ENCODE results near the gene SAMD8. TPM values are rescaled to one million over a fixed set of nuclear protein-coding genes. Genes with fewer than 3 reads are reported as not detected.
A peak's percentile ranks its signal among the peaks of the same experiment; 100 is the strongest.

SAMD8 gene
- total and polyA plus RNA-seq, 8 donors = 12.9 to 22.4 (median 14.2) TPM

- ATAC-seq = no peak
- Histone ChIP-seq H3K27ac (peak overlapping the region; percentile 73 to 81), H3K9me3 (no peaks in the 10 kb centered on the region), H3K36me3 (peaks cover 2 to 95% of the 10 kb centered on the region in 2 donors), H3K4me3 (no peak overlapping the region), H3K4me1 (peaks cover 38 to 70% of the 10 kb centered on the region in 2 donors), H3K27me3 (no peaks in the 10 kb centered on the region)
- no peak for TF ChIP-seq CTCF (IDR thresholded peaks at IDR 0.05)
- DNase-seq = no peak
- intact Hi-C loops (cut with DNase I) = loop anchor here in 1 of 2 donors (5.0 kb wide), 1 partner anchor 39 kb away; no protein-coding TSS in a partner anchor
Observed at GRCh38 chr10:75226095-75226494, 114.6 kb downstream of the SAMD8 start.

DNA sequence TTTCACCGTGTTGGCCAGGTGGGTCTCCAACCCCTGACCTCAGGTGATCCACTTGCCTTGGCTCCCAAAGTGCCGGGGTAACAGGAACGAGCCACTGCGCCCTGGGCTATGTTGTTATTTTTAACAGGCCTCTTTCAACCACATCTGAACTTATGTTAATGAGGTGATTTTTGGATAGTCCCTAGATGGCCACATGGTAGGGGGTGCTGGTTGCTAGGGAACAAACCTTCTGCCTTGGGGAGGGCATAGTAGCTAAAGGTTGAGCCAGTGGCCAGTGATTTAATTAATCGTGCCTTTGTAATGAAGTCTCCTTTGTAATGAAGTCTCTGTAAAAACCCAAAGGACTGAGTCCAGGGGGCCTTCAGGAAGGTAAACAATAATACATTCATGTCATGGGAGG lies 115.2 kb downstream of the SAMD8 start:
- peak overlapping the region; percentile 73 to 81 for H3K27ac ChIP-seq
- intact Hi-C loops (cut with DNase I) = loop anchor here in 1 of 2 donors (5.0 kb wide), 1 partner anchor 39 kb away; no protein-coding TSS in a partner anchor
- no peak for TF ChIP-seq CTCF (IDR thresholded peaks at IDR 0.05)
- H3K4me3 ChIP-seq = no peak overlapping the region
- H3K27me3 ChIP-seq = no peaks in the 10 kb centered on the region
- H3K36me3 ChIP-seq = peaks cover 2 to 95% of the 10 kb centered on the region in 2 donors
- ATAC-seq (no peak), DNase-seq (no peak)
- H3K4me1 ChIP-seq = peaks cover 38 to 70% of the 10 kb centered on the region in 2 donors
- H3K9me3 ChIP-seq = no peaks in the 10 kb centered on the region

- Histone ChIP-seq H3K4me1 (peaks cover 37 to 67% of the 10 kb centered on the region in 2 donors), H3K36me3 (peaks cover 0 to 94% of the 10 kb centered on the region in 2 donors), H3K9me3 (no peaks in the 10 kb centered on the region), H3K4me3 (no peak overlapping the region), H3K27ac (peak overlapping the region in 1 of 2 donors; percentile 23), H3K27me3 (no peaks in the 10 kb centered on the region)
- ATAC-seq = no peak
- no peak for DNase-seq
- intact Hi-C loops (cut with DNase I) = loop anchor here in 1 of 2 donors (5.0 kb wide), 1 partner anchor 41 kb away; no protein-coding TSS in a partner anchor
- TF ChIP-seq CTCF (IDR thresholded peaks at IDR 0.05) = no peak
Observed at GRCh38 chr10:75228278-75228677, 116.8 kb downstream of the SAMD8 start.

- H3K36me3 ChIP-seq = peaks cover 0 to 88% of the 10 kb centered on the region in 2 donors
- no peaks in the 10 kb centered on the region for H3K9me3 ChIP-seq
- no peak overlapping the region for H3K4me3 ChIP-seq
- H3K27ac ChIP-seq = peak overlapping the region in 1 of 2 donors; percentile 23
- no peak for TF ChIP-seq CTCF (IDR thresholded peaks at IDR 0.05)
- intact Hi-C loops (cut with DNase I) = loop anchor here in 1 of 2 donors (5.0 kb wide), 1 partner anchor 42 kb away; no protein-coding TSS in a partner anchor
- ATAC-seq (no peak), DNase-seq (no peak)
- H3K27me3 ChIP-seq = no peaks in the 10 kb centered on the region
- peaks cover 32 to 62% of the 10 kb centered on the region in 2 donors for H3K4me1 ChIP-seq
Observed at GRCh38 chr10:75228834-75229233, 117.4 kb downstream of the SAMD8 start.

GRCh38 chr10:75229971-75230370 lies 118.5 kb downstream of the SAMD8 start:
- peaks cover 24 to 58% of the 10 kb centered on the region in 2 donors for H3K4me1 ChIP-seq
- no peaks in the 10 kb centered on the region for H3K9me3 ChIP-seq
- no peak for TF ChIP-seq CTCF (IDR thresholded peaks at IDR 0.05)
- no peak overlapping the region for H3K4me3 ChIP-seq
- H3K27me3 ChIP-seq = no peaks in the 10 kb centered on the region
- H3K27ac ChIP-seq = peak overlapping the region in 1 of 2 donors; percentile 18
- intact Hi-C loops (cut with DNase I) = loop anchor here in 1 of 2 donors (5.0 to 10.0 kb wide), 2 partner anchors 43 to 125 kb away; a partner anchor contains a TSS
- H3K36me3 ChIP-seq = peaks cover 0 to 77% of the 10 kb centered on the region in 2 donors
- DNase-seq (no peak), ATAC-seq (no peak)

Measured in left lung (tissue), 10 donors.